HG02642 (cell line): ENCODE measurements around the gene APLN.

Experiments used
- ATAC-seq: cut with Tn5 transposase; IDR thresholded peaks from one replicate; pipeline ENCODE4 v1.9.1; 2021; ENCODE audit warnings: mild to moderate bottlenecking; ENCODE audit not compliant: unreplicated experiment, poor library complexity

The APLN gene

DNA sequence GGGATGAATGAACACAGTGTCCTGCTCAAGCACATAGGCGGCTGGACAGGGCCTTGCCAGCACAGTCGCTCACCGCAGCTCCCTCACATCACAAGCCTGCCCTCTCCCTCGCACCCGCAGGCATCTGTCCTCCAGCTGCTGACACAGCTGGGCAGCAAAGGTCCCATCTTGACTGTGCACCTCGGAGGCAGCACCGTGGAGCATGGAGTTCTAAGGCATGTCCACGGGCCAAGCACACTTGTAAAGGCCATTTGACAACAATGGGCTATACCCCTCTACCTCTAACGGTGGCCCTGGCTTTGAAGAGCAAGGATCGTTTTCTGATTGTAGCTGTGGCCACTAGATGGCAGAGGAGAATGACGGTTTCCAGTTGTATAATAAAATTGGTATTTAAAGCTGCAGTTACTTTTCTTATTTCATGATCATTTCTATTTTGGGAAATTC is 53.8 kb downstream of the APLN start:
- no peak for ATAC-seq

DNA sequence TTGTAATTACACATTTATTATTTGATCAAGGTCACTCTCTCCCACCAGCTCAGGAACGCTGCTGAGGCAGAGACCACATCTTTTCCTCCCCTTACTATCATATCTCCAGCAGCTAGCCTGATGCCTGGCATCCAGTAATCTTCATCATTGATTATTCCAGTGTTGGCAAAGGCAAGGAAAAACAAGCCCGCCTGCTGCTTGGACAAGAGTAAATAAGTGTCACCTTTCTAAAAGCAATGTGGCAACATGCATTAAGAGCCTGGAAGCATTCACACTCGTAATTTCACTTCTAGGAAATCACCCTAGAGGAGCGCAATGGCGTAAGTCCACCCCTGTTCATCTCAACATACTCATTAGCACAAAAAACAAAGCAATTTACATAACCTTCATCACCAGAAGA is 54.8 kb downstream of the APLN start:
- no peak for ATAC-seq

DNA sequence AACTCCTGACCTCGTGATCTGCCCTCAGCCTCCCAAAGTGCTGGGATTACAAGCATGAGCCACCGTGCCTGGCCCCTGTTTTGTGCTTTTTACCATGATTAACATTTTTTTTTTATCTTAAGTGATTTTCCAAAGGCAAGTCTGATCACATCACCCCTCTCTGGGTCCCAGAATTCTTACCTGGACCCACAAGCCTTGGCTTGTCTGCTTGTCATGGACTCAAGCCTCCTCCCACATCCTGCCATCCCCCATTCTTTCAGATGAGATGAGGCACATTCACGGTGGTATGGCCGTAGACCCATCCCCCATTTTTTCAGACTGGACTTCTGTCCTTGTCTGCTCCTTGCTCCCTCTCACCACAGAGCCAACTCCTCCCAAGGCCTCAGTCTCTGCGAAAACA is 55.3 kb downstream of the APLN start:
- ATAC-seq: no peak

DNA sequence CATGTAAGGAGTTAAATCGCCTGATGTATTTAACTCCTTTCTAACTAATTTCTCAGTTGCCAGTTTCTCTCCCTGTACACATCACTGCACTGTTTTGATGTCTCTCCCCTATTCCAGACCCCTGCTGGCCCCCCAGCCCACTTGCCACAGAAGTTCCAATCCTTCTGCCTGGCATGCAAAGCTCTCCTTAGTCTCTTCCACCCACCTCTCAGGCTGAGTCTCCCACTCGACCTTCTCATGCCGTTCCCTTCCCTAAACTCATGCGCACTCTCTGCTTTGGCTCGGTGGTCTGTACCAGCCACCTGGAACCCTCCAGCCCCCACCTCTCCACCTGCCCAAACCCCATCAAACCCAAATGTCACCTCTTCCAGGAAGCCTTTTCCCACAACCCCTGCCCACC is 56.9 kb downstream of the APLN start:
- no peak for ATAC-seq

DNA sequence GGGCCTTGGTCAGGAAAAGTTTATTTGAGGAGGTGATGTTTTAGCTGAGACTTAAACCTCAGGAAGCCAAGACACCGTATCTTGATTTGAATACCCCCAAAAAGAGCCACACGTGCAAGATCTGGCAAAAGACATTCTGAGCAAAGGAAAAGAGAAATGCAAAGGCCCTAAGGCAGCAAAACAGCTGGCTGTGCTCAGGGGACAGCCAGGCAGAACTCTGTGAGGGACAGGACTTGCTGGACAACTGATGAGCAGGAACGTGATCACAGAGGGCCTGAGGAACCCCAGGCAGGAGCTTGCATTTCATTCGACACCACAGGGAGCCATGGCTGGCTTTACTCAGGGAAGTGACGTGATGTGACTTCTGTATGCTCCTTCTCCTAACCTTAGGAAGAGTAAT is 58.7 kb downstream of the APLN start:
- no peak for ATAC-seq
